ENCODE measurements around the gene BTN1A1.

GRCh38 chr6:26473758-26474438 lies 26.2 kb upstream of the BTN1A1 start:
- TF ChIP-seq, protein P1, sequence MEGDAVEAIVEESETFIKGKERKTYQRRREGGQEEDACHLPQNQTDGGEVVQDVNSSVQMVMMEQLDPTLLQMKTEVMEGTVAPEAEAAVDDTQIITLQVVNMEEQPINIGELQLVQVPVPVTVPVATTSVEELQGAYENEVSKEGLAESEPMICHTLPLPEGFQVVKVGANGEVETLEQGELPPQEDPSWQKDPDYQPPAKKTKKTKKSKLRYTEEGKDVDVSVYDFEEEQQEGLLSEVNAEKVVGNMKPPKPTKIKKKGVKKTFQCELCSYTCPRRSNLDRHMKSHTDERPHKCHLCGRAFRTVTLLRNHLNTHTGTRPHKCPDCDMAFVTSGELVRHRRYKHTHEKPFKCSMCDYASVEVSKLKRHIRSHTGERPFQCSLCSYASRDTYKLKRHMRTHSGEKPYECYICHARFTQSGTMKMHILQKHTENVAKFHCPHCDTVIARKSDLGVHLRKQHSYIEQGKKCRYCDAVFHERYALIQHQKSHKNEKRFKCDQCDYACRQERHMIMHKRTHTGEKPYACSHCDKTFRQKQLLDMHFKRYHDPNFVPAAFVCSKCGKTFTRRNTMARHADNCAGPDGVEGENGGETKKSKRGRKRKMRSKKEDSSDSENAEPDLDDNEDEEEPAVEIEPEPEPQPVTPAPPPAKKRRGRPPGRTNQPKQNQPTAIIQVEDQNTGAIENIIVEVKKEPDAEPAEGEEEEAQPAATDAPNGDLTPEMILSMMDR (IDR thresholded peaks at IDR 0.05): no peak
- no peak for TF ChIP-seq EZH2 (IDR thresholded peaks at IDR 0.05)
